H7 (cell line): ENCODE results near the gene RNASE8. TPM values are rescaled to one million over a fixed set of nuclear protein-coding genes. Genes with fewer than 3 reads are reported as not detected.

ENCODE experiments used
- DNase-seq: peaks from one replicate; pipeline ENCODE4 v3.0.0; 2012
- H3K27me3 ChIP-seq: 2 replicates; pipeline ENCODE4 v1.6.0; 2011; ENCODE audit warnings: mild to moderate bottlenecking, low read length; ENCODE audit not compliant: control insufficient read depth, insufficient read depth
- H3K36me3 ChIP-seq: replicated peaks from 2 replicates; pipeline ENCODE4 v1.5.1; 2011; ENCODE audit warnings: low read length; ENCODE audit not compliant: control insufficient read depth, insufficient read depth
- H3K4me3 ChIP-seq: 2 replicates; pipeline ENCODE4 v1.5.1; 2011; ENCODE audit warnings: low read depth, mild to moderate bottlenecking, control low read depth, low read length, moderate library complexity; ENCODE audit not compliant: insufficient read depth
- total RNA-seq: library from RNA; depleted of rRNA; stranded (reverse); fragments of >200 nt; shearing (Covaris generic); gene quantifications from 2 replicates; pipeline ENCODE4 v1.2.3, GENCODE V29; 2014

Gene RNASE8
- total RNA-seq, 1 experiment from 2014 or later, result not detected

GRCh38 chr14:21023817-21024584 lies 33.6 kb upstream of the RNASE8 start:
- Histone ChIP-seq H3K4me3 (peak overlapping the region; percentile 81), H3K36me3 (no peaks in the 10 kb centered on the region), H3K27me3 (peaks cover 21% of the 10 kb centered on the region)
- peak; percentile 57 for DNase-seq

GRCh38 chr14:21024585-21025370 lies 32.8 kb upstream of the RNASE8 start, which contains the start of gene NDRG2:
Gene NDRG2, minus strand, starts transcription at chr14:21025061. Its CDS starts 1,746 bp downstream, at chr14:21023315.
- Histone ChIP-seq H3K27me3 (peaks cover 21% of the 10 kb centered on the region), H3K36me3 (no peaks in the 10 kb centered on the region), H3K4me3 (peak within 1 kb of the TSS; percentile 81)
- DNase-seq, result peak; percentile 98

- peak; percentile 90 for DNase-seq
- H3K36me3 ChIP-seq, result no peaks in the 10 kb centered on the region
- H3K4me3 ChIP-seq, result peak overlapping the region; percentile 63
- H3K27me3 ChIP-seq, result peaks cover 21% of the 10 kb centered on the region
Observed at GRCh38 chr14:21025371-21026273, 32.0 kb upstream of the RNASE8 start.

GRCh38 chr14:21026274-21026987 lies 31.2 kb upstream of the RNASE8 start:
- H3K4me3 ChIP-seq, result peak overlapping the region; percentile 63
- DNase-seq, result peak; percentile 61
- H3K27me3 ChIP-seq, result peaks cover 21% of the 10 kb centered on the region
- H3K36me3 ChIP-seq, result no peaks in the 10 kb centered on the region

GRCh38 chr14:21026988-21027315 lies 30.7 kb upstream of the RNASE8 start:
- DNase-seq, result peak; percentile 43
- Histone ChIP-seq H3K4me3 (no peak overlapping the region), H3K27me3 (peaks cover 21% of the 10 kb centered on the region), H3K36me3 (no peaks in the 10 kb centered on the region)

GRCh38 chr14:21029917-21030316 lies 27.7 kb upstream of the RNASE8 start, which contains the start of gene TPPP2:
Gene TPPP2, plus strand, starts transcription at chr14:21030217. Its CDS starts 365 bp downstream, at chr14:21030582.
- H3K36me3 ChIP-seq, result no peaks in the 10 kb centered on the region
- DNase-seq, result no peak
- H3K4me3 ChIP-seq, result no peak within 1 kb of the TSS
- peaks cover 2% of the 10 kb centered on the region; the same call in 1 of the 2 replicates for H3K27me3 ChIP-seq

- H3K27me3 ChIP-seq, result peaks cover 2% of the 10 kb centered on the region; the same call in 1 of the 2 replicates
- DNase-seq, result no peak
- H3K4me3 ChIP-seq, result no peak overlapping the region
- no peaks in the 10 kb centered on the region for H3K36me3 ChIP-seq
Observed at GRCh38 chr14:21030531-21030930, 27.1 kb upstream of the RNASE8 start.

- Histone ChIP-seq H3K36me3 (no peaks in the 10 kb centered on the region), H3K4me3 (no peak overlapping the region), H3K27me3 (no peaks in the 10 kb centered on the region; the same call in 1 of the 2 replicates)
- DNase-seq, result no peak
Observed at GRCh38 chr14:21032326-21033132, 25.1 kb upstream of the RNASE8 start.

- no peak overlapping the region for H3K4me3 ChIP-seq
Observed at GRCh38 chr14:21033133-21033698, 24.4 kb upstream of the RNASE8 start.

GRCh38 chr14:21034707-21035106 lies 22.9 kb upstream of the RNASE8 start, which contains the start of gene RNASE13:
Gene RNASE13, minus strand, starts transcription at chr14:21034807. Its CDS starts 519 bp downstream, at chr14:21034288.
- H3K4me3 ChIP-seq, result no peak within 1 kb of the TSS
- no peak for DNase-seq
- H3K36me3 ChIP-seq, result no peaks in the 10 kb centered on the region
- no peaks in the 10 kb centered on the region; the same call in 1 of the 2 replicates for H3K27me3 ChIP-seq

More at GRCh38 chr14:21033133-21033698, 24.4 kb upstream of the RNASE8 start:
- H3K36me3 ChIP-seq, result no peaks in the 10 kb centered on the region
- no peak for DNase-seq
- no peaks in the 10 kb centered on the region; the same call in 1 of the 2 replicates for H3K27me3 ChIP-seq

GRCh38 chr14:21036751-21037150 lies 20.9 kb upstream of the RNASE8 start:
- no peaks in the 10 kb centered on the region for H3K27me3 ChIP-seq
- no peak overlapping the region for H3K4me3 ChIP-seq
- no peaks in the 10 kb centered on the region for H3K36me3 ChIP-seq
- DNase-seq, result no peak

GRCh38 chr14:21037156-21037555 lies 20.5 kb upstream of the RNASE8 start:
- Histone ChIP-seq H3K4me3 (no peak overlapping the region), H3K36me3 (no peaks in the 10 kb centered on the region), H3K27me3 (no peaks in the 10 kb centered on the region)
- DNase-seq, result no peak
